Right lobe of liver (tissue), 6 donors: ENCODE measurements around the gene CAGE1. TPM values are rescaled to one million over a fixed set of nuclear protein-coding genes. Genes with fewer than 3 reads are reported as not detected.

ENCODE experiments used
- ATAC-seq, 4 donors: fragments of 200-7000 bp; cut with Tn5 transposase; one replicate each; pipeline ENCODE4 v1.9.1; 2020; ENCODE audit warnings: mild to moderate bottlenecking in 4 of 4, moderate library complexity in 4 of 4
- DNase-seq, 3 donors: peaks; one replicate each; pipeline ENCODE4 v3.0.0-alpha.2; 2020
- H3K27ac ChIP-seq, 3 donors: fragments of 200-600 bp; one replicate each; pipeline ENCODE4 v1.8.0; 2022
- H3K27me3 ChIP-seq, 2 donors: fragments of 200-600 bp; one replicate each; pipeline ENCODE4 v1.8.0; 2022
- H3K36me3 ChIP-seq, 4 donors: fragments of 200-600 bp; sonication (generic) in 1 of 4; one replicate each; pipeline versions ENCODE4 v1.5.1 to v1.8.0; 2017 to 2022; ENCODE audit warnings: control low read depth in 1 of 4
- H3K4me1 ChIP-seq, 4 donors: fragments of 200-600 bp; sonication (generic) in 1 of 4; one replicate each; pipeline versions ENCODE4 v1.5.1 to v1.8.0; 2017 to 2022; ENCODE audit warnings: control low read depth in 1 of 4
- H3K4me3 ChIP-seq, 3 donors: fragments of 200-600 bp; one replicate each; pipeline ENCODE4 v1.8.0; 2022
- H3K9me3 ChIP-seq, 4 donors: fragments of 200-600 bp; sonication (generic) in 1 of 4; one replicate each; pipeline versions ENCODE4 v1.5.1 to v1.8.0; 2017 to 2022; ENCODE audit warnings: control low read depth in 1 of 4
- CTCF ChIP-seq, 4 donors: fragments of 200-600 bp in 3 of 4; fragments of 450-650 bp in 1 of 4; IDR thresholded peaks; one replicate each; pipeline versions ENCODE4 v1.5.1 to v1.8.0; 2016 to 2022; ENCODE audit warnings: antibody characterized with exemption in 4 of 4, mild to moderate bottlenecking in 2 of 4
- POLR2A ChIP-seq: fragments of 450-650 bp; IDR thresholded peaks from one replicate; pipeline ENCODE4 v1.6.1; 2017; ENCODE audit warnings: antibody characterized with exemption, mild to moderate bottlenecking
- WGBS: methylation state at CpG from one replicate; pipeline ENCODE4 v1.1.6; 2018; ENCODE audit warnings: low coverage, low lambda C conversion rate; ENCODE audit not compliant: insufficient coverage; ENCODE audit errors: missing lambda C conversion rate; 5-methylcytosine and 5-hydroxymethylcytosine counted together
- intact Hi-C, 2 donors: fragments of 100-400 bp; cut with DNase I; formaldehyde crosslinking; loops; one replicate each; pipeline versions ENCODE4 v1.11.2 to v1.14.1; 2022
- total RNA-seq, 6 experiments: library from RNA; depleted of rRNA in 2 of 6; stranded (reverse); fragments of >200 nt in 2 of 6; fragmentation: NEBNext Ultra II Directional in 3 of 6; extraction: Animal tissue kit (Norgen Biotek cat#: 25700) in 3 of 6; gene quantifications; one replicate each; pipeline versions ENCODE4 v1.1.0 to v1.2.4, GENCODE V29; 2016 to 2023
- donor health status: DM: no; HTN: yes; CAD: no.
- donor health status: DM: no; HTN: no; CAD: no.
- donor health status: DM: no; HTN: no; CAD: no.
- donor health status: DM: no; HTN: yes; CAD: no.
- donor health status: DM: no; HTN: yes; CAD: no.

The CAGE1 gene
- total RNA-seq, 6 experiments from 2014 or later, result not detected

- TF ChIP-seq POLR2A, result peak; percentile 89
- TF ChIP-seq CTCF (IDR thresholded peaks at IDR 0.05), result no peak
- H3K9me3 ChIP-seq, result no peaks in the 10 kb centered on the region
- H3K36me3 ChIP-seq, result peaks cover 0 to 21% (median 7%) of the 10 kb centered on the region in 4 donors
- peak; percentile 98 to 99 (median 99) for DNase-seq
- 0% methylated on average over 10 of the region's 83 CpGs for WGBS
- H3K27ac ChIP-seq, result peak within 1 kb of the TSS; percentile 86 to 96 (median 93)
- no peaks in the 10 kb centered on the region for H3K27me3 ChIP-seq
- peak; percentile 99 to 100 (median 100) for ATAC-seq
- intact Hi-C loops, result no loop called here
- peak within 1 kb of the TSS; percentile 99 to 100 (median 100) for H3K4me3 ChIP-seq
- H3K4me1 ChIP-seq, result peaks cover 0 to 23% (median 10%) of the 10 kb centered on the region in 4 donors
Observed at GRCh38 chr6:7312616-7313504, 76.7 kb downstream of the CAGE1 start, which contains the start of gene SSR1. SSR1 (minus strand) TSS chr6:7313199; CDS start chr6:7313120, 79 bp downstream.

DNA sequence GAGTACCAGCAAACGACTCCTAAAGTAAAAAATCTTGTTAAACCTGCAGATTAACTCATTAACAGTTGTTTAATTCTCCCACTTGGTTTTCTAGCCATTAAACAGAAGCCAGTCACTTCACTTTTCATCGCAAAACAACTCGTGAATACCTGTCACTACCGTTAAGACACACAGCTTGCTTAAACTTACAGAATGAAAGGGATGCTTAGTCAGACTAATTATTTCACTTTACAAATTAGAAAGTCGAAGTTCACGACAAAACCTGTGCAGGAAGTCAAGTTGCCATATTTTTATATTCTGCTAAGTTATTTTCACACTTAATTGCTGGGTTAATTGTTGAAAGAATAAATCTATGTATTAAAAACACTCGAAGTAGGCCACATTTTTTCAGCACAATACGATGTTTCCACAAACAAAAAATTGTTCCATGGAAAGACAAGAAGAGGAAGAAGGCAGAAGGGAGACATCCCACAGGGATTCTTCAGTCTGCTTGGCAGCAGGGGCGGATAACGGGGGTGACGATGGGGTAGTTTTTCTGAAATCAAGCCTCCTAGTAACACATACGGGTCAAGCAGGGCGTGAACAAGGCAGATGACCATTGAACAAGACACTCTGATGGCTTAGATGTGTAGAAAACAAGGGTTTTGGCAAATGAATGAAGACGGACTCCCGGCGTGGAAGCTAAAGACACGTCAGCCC lies 77.5 kb downstream of the CAGE1 start:
- 2% methylated on average over 17 of the region's 17 CpGs for WGBS
- TF ChIP-seq POLR2A, result no peak
- TF ChIP-seq CTCF (IDR thresholded peaks at IDR 0.05), result no peak
- Histone ChIP-seq H3K4me1 (peaks cover 0 to 23% (median 10%) of the 10 kb centered on the region in 4 donors), H3K4me3 (peak overlapping the region; percentile 99 to 100 (median 100)), H3K27ac (peak overlapping the region; percentile 86 to 96 (median 93)), H3K36me3 (peaks cover 0 to 29% (median 9%) of the 10 kb centered on the region in 4 donors), H3K9me3 (no peaks in the 10 kb centered on the region), H3K27me3 (no peaks in the 10 kb centered on the region)
- intact Hi-C loops, result no loop called here
- DNase-seq, result no peak
- ATAC-seq, result no peak

DNA sequence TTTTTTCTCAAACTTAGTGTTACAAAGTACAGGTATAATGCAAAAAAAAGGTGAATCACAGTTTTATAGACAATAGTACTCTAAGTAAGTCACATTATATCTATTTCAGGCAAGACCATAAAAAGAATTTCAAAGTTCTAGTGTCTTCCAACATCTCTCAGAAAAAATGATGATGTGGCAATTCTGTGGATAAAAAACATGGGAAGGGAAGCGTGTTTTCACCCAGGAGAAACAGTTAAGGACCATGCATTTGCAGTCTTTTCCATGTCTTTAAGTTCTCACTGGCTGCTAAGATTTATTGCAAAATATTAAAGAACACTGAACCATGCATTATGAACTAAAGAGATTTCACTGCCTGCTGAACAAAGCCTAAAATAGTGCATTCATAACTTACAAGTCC lies 78.4 kb downstream of the CAGE1 start:
- peak overlapping the region in 2 of 3 donors; percentile 100 for H3K4me3 ChIP-seq
- peaks cover 0 to 32% (median 10%) of the 10 kb centered on the region in 4 donors for H3K36me3 ChIP-seq
- DNase-seq (no peak), ATAC-seq (no peak)
- WGBS, result 30% methylated on average over 1 of the region's 1 CpG
- H3K27ac ChIP-seq, result no peak overlapping the region
- intact Hi-C loops, result no loop called here
- no peaks in the 10 kb centered on the region for H3K9me3 ChIP-seq
- H3K4me1 ChIP-seq, result peaks cover 0 to 23% (median 10%) of the 10 kb centered on the region in 4 donors
- TF ChIP-seq CTCF (IDR thresholded peaks at IDR 0.05) (no peak), POLR2A (no peak)
- no peaks in the 10 kb centered on the region for H3K27me3 ChIP-seq

DNA sequence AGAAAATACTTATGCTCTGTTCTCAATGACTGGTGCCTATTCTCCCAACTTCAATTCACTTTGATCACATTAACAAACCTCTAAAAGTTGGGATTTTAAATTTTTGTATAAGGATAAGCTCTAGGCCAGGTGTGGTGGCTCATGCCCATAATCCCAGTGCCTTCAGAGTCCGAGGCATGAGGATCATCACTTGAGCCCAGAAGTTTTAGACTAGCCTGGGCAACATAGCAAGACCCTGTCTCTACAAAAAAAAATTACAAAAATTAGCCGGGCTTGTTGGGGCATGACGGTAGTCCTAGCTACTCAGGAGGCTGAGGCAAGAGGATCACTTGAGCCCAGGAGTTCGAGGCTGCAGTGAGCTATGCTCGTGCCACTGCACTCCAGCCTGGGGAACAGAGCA lies 80.5 kb downstream of the CAGE1 start:
- Histone ChIP-seq H3K4me3 (no peak overlapping the region), H3K4me1 (peaks cover 0 to 23% (median 10%) of the 10 kb centered on the region in 4 donors), H3K27me3 (no peaks in the 10 kb centered on the region), H3K36me3 (peaks cover 0 to 50% (median 21%) of the 10 kb centered on the region in 4 donors), H3K27ac (no peak overlapping the region), H3K9me3 (no peaks in the 10 kb centered on the region)
- DNase-seq, result no peak
- TF ChIP-seq CTCF (IDR thresholded peaks at IDR 0.05) (no peak), POLR2A (no peak)
- no peak for ATAC-seq
- intact Hi-C loops, result no loop called here
- WGBS, result 93% methylated on average over 2 of the region's 5 CpGs
